Amniotic stem cell (primary cell): ENCODE results near the gene ERI2.
"Not testable (repeated sequence)": the region's sequence is repeated elsewhere in the genome, so short reads cannot be mapped to it uniquely, and the experiment has no call there.

ENCODE experiments used
- DNase-seq: peaks from one replicate; lab custom pipeline; 2025; lab: John Stamatoyannopoulos, UW

Gene ERI2

DNA sequence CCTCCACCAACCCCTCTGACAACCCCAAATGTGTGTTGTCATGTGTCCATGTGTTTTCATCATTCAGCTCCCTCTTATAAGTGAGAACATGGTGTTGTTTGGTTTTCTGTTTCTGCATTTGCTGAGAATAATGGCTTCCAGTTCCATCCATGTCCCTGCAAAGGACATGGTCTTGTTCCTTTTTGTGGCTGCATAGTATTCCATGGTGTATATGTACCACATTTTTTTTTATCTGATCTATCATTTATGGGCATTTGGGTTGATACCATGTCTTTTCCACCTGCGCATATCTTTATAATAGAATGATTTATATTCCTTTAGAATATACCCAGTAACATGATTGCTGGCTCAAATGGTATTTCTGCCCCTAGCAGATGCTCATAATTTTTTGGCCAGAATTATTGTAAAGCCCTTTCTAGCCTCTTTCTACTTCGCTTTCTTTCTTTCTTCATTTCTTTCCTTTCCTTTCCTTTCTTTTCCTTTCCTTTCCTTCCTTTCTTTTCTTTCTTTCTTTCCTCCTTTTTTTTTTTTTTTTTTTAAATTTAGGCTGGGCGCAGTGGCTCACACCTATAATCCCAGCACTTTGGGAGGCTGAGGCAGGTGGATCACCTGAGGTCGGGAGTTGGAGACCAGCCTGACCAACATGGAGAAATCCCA lies 12.8 kb upstream of the ERI2 start:
- no peak for DNase-seq

DNA sequence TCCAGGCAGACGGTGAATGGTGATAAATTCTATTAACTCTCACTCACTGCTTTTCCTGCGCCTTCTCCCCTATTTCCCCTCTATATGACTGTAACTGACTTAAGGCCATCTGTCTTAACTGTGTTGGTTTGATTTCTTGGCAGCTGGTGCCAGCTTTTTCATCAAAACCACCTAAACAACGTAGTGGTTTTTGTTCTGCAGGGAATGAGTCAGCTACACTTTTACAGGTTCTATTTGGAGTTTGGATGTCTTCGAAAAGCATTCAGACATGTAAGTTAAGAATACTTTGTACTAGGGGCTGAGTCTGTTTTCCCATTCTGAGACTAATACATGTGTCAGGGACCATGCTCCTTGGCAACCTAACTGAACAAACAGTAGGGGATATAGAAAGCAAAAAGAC lies 8.5 kb upstream of the ERI2 start:
- DNase-seq, result no peak

DNA sequence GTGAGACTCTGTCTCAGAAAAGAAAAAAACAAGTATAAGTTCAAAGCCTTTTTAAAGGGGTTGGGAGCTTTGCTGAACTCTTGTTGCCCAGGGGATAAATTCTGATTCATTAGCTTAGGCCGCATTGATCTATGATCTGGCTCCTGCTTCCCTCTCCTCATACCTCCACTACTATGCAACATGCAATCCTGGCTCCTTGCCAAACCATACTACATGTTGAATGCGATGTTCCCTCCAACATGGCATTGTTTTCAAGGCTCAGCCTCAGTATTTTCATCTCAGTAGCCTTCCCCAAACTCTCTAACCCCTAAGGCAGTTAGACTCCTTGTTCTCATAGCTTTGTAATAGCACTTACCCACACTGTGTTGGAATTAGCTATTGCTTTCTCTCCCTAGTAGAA lies 6.2 kb upstream of the ERI2 start:
- DNase-seq, result no peak

- DNase-seq, result no peak
These were observed 5.7 kb upstream of the ERI2 start for GRCh38 chr16:20811889-20812439.

DNA sequence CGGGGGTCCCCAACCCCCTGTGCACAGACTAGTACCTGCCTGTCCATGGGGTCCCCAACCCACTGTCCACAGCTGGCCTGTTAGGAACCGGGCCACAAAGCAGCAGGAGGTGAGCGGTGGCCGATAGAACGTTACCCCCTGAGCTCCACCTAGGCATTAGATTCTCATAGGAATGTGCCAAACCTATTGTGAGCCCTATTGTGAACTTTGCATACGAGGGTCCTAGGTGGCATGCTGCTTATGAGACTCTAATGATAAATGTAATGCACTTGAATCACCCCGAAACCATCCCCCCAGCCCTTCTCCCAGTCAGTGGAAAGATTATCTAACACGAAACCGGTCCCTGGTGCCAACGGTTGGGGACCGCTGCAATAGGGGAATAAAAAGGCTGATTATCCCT lies 1.6 kb upstream of the ERI2 start:
- DNase-seq, result no peak

- DNase-seq, result not testable (repeated sequence)
These were observed 546 bp downstream of the ERI2 start for GRCh38 chr16:20805684-20806167.

DNA sequence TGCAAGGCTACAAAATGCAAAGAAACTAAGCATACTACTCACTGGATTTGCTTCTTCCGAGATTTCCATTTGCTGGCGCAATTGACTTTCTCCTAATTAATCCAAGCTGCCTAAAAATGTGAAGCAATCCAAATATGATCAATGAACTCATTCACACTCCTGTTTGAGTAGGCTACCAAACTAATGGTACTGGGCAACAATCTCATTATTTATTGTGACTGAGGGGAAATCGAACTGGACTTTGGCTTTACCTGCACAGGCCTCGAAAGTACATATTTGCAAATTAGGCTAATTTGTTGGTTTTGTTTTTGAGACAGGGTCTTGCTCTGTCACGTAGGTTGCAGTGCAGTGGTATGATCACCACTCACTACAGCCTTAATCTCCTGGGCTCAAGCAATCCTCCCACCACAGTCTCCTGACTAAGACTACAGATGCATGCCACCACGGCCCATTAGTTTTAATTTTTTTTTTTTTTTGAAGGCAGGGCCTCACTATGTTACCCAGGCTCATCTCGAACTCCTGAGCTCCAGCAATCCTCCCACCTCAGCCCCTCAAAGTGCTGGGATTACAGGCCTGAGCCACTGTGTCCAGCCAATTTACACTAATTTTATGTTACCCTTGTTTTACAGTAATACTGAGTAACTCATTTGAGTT lies 2.6 kb downstream of the ERI2 start:
- no peak for DNase-seq

DNA sequence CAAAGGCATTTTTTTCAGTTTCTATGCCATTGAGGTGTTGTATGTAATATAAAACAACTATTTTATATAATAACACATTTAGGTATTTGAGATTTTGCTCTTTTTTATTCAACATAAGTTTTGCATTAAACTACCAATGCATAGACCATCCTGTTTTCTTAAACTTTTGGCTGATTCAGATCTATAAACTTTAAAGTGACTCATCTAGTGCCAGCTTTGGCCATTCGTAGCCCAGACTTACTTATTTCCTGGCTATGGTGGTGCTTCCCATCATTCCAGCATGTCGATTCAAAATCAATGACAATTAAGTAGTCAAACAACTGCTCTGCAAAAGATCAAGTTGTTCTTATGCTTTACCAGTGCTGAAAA lies 3.1 kb downstream of the ERI2 start:
- no peak for DNase-seq

DNA sequence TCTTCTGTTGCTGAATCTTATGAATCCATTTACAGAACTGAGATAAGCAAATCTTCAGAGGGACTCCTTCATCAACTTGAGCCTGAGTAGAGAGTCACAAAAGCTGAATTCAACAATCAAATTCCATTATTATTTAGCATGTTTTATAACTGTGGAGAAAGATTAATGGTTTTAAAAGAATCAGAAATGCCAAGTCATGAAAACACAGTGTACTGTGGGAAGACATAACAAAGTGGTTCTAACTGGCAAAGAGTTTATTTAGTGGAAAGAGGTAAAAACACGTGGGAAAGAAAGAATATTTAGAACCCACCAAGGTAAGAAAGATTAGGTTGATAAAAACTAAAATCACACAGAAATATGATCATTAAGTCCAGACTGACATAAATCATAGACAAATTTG lies 5.0 kb downstream of the ERI2 start:
- DNase-seq, result no peak

- peak; percentile 43 for DNase-seq
These were observed 6.7 kb downstream of the ERI2 start for GRCh38 chr16:20799599-20799998.

GRCh38 chr16:20798364-20798763 lies 7.9 kb downstream of the ERI2 start:
- no peak for DNase-seq

GRCh38 chr16:20791923-20792612 lies 14.2 kb downstream of the ERI2 start:
- DNase-seq, result no peak

- DNase-seq, result no peak
These were observed 17.1 kb downstream of the ERI2 start for GRCh38 chr16:20789130-20789529.

- DNase-seq, result no peak
These were observed 22.1 kb downstream of the ERI2 start for GRCh38 chr16:20784204-20784603.

DNA sequence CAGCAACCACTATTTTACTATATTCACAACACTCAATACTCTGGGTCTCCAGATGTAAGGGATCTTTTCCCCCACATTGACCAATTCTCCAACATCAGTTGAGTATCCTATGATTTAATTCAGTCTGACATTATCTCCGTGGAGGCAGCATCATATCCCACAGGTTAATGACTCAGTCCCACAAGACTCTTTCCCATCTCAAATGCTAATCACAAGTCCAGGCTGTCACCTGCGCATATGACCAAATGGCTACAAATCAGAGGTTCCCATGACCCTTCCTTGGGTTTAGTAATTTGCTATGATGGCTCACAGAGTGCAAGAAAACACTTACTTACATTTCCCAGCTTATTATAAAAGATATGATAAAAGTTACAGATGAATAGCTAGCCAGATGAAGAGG lies 23.8 kb downstream of the ERI2 start:
- no peak for DNase-seq

DNA sequence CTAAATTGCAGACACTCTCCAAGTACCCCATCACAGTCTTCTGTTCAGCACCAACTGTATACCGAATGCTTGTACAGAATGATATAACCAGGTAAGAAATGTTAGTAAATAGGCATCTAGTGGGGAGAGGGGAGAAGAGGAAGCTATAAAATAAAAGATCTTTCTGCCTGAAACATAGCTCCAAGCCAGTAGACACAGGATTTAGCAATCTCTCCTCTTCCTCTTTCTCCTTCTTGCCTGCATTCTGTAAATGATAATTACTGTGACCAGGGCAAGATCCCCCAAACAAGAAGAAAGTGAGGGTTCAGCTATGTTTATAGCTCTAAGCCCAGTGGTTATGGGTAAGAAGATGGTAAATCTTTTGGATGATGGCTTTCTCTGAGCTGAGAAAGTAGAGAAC lies 24.6 kb downstream of the ERI2 start:
- no peak for DNase-seq

DNA sequence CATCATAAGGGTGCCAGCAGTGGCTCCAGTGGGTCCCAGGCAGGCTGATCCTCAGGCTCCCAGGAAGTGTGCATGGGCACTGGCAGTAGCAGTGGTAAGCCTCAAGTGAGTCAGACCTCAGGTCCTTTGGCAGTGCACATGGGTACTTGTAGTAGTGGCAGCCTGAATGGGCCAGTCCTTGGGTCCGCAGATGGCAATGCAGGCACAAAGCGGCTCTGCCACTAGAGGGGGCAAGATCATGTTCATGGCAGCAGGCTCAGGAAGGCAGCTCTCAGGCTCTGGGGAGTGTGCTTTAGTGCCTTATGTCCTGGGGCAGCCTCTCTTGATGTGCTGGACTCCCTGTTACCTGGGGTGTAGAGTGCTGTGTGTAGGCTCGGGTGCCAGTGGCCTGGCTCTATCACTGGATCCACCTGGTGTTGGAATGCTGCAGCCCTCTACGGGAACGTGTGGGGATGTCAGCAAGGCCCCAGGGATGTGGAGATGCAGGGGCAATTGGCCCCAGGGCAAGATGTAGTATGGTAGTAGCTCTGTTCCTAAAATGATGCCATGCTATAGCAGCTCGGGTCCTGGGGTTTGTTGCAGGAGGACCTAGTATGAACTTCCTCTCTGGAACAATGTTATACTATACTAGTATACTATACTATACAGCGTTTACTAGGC lies 31.4 kb downstream of the ERI2 start:
- peak; percentile 57 for DNase-seq

GRCh38 chr16:20773679-20774078 lies 32.6 kb downstream of the ERI2 start:
- DNase-seq, result no peak

DNA sequence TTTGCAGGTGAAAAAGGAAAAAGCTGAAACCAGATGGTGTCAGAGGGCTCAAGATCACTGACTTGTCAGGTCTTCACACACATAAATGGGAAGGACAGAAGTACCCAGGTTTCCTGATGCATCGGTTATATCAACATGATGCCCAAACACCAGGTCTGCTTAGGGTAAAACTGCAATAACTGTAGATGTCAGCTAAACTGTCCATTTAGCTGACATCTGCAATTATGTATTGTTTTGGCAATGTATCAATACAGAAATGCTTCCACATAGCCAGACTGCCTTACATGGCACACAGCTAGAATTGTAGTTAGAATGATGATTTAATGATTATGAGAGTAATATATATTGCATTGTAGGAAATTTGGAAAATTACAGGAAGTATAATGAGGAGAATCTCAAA lies 37.5 kb downstream of the ERI2 start:
- DNase-seq, result no peak

GRCh38 chr16:20768121-20768520 lies 38.2 kb downstream of the ERI2 start:
- no peak for DNase-seq

- no peak for DNase-seq
These were observed 38.7 kb downstream of the ERI2 start for GRCh38 chr16:20767577-20767976.

DNA sequence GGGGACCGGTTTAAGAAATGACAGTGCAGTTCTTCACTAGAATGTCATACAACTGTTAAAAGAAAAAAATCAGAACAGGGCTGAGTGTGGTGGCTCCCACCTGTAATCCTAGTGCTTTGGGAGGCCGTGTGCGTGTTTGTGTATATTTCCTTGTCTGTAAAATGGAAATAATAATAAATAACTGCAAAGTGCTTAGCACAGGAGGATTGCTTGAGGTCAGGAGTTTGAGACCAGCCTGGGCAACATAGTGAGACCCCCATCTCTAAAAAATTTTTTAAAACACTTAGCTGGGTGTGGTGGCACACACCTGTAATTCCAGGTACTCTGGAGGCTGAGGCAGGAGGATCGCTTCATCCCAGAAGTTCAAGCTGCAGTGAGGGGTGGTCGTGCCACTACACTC lies 40.0 kb downstream of the ERI2 start:
- DNase-seq, result no peak

GRCh38 chr16:20765732-20766131 lies 40.5 kb downstream of the ERI2 start:
- no peak for DNase-seq
